Hepatocyte (in vitro differentiated cells): Measurements from ENCODE around the gene PLA2G12B. TPM values are rescaled to one million over a fixed set of nuclear protein-coding genes. Genes with fewer than 3 reads are reported as not detected.

ENCODE experiments used
- DNase-seq: peaks from one replicate; pipeline ENCODE4 v3.0.0-alpha.2; 2016; ENCODE audit warnings: low spot score
- H2AFZ ChIP-seq: fragments of 200-600 bp; sonication (generic); 2 replicates; pipeline ENCODE4 v1.6.0; 2016; ENCODE audit warnings: antibody characterized with exemption, mild to moderate bottlenecking
- H3K27ac ChIP-seq: fragments of 200-600 bp; sonication (generic); 2 replicates; pipeline ENCODE4 v1.5.1; 2016; ENCODE audit warnings: mild to moderate bottlenecking
- H3K27me3 ChIP-seq: fragments of 200-600 bp; sonication (generic); 2 replicates; pipeline ENCODE4 v1.6.1; 2016
- H3K36me3 ChIP-seq: fragments of 200-600 bp; sonication (generic); replicated peaks from 2 replicates; pipeline ENCODE4 v1.5.1; 2016; ENCODE audit warnings: low read depth; ENCODE audit not compliant: insufficient read depth
- H3K4me1 ChIP-seq: fragments of 200-600 bp; sonication (generic); 2 replicates; pipeline ENCODE4 v1.5.1; 2016; ENCODE audit warnings: mild to moderate bottlenecking, moderate library complexity; ENCODE audit not compliant: insufficient read depth
- H3K4me2 ChIP-seq: fragments of 200-600 bp; sonication (generic); 2 replicates; pipeline ENCODE4 v1.6.0; 2016
- H3K4me3 ChIP-seq: fragments of 200-600 bp; sonication (generic); 2 replicates; pipeline ENCODE4 v1.5.1; 2016; ENCODE audit warnings: mild to moderate bottlenecking
- H3K79me2 ChIP-seq: fragments of 200-600 bp; sonication (generic); 2 replicates; pipeline ENCODE4 v1.6.0; 2017; ENCODE audit warnings: mild to moderate bottlenecking
- H3K9me2 ChIP-seq: fragments of 200-600 bp; sonication (generic); replicated peaks from 2 replicates; pipeline ENCODE4 v1.6.0; 2017; ENCODE audit warnings: mild to moderate bottlenecking; ENCODE audit not compliant: insufficient read depth
- H3K9me3 ChIP-seq: fragments of 200-600 bp; sonication (generic); 2 replicates; pipeline ENCODE4 v1.5.1; 2016; ENCODE audit warnings: low read depth, mild to moderate bottlenecking
- H4K20me1 ChIP-seq: fragments of 200-600 bp; sonication (generic); 2 replicates; pipeline ENCODE4 v1.6.0; 2016; ENCODE audit warnings: mild to moderate bottlenecking; ENCODE audit not compliant: insufficient read depth, poor library complexity, severe bottlenecking
- EZH2 ChIP-seq: fragments of 200-600 bp; sonication (generic); IDR thresholded peaks from 2 replicates; pipeline ENCODE4 v1.6.1; 2016; ENCODE audit warnings: antibody characterized with exemption, mild to moderate bottlenecking, borderline replicate concordance
- EZH2phosphoT487 ChIP-seq: fragments of 200-600 bp; sonication (generic); IDR thresholded peaks from one replicate; pipeline ENCODE4 v1.6.1; 2018; ENCODE audit warnings: antibody characterized with exemption, mild to moderate bottlenecking, low read depth, moderate library complexity; ENCODE audit not compliant: unreplicated experiment, severe bottlenecking
- WGBS: methylation state at CpG from one replicate; pipeline ENCODE4 v1.1.6; 2016; ENCODE audit warnings: low lambda C conversion rate; ENCODE audit errors: missing lambda C conversion rate; 5-methylcytosine and 5-hydroxymethylcytosine counted together
- polyA plus RNA-seq: library from polyadenylated mRNA; unstranded; fragments of >200 nt; fragmentation: Nextera tagmentation; extraction: Ambion mirVana; gene quantifications from 2 replicates; pipeline ENCODE4 v1.2.1, GENCODE V29; 2016
- total RNA-seq: library from RNA; depleted of rRNA; stranded (reverse); fragments of >200 nt; gene quantifications from 2 replicates; pipeline ENCODE4 v1.2.3, GENCODE V29; 2014
- TF ChIP-seq, protein P1 (sequence below): fragments of 200-600 bp; sonication (generic); IDR thresholded peaks from 2 replicates; pipeline ENCODE4 v1.5.1; 2016; ENCODE audit warnings: antibody characterized with exemption, mild to moderate bottlenecking; ENCODE audit not compliant: poor library complexity

PLA2G12B gene
- total and polyA plus RNA-seq, 2 experiments from 2014 or later: 21.1 to 39.9 TPM

DNA sequence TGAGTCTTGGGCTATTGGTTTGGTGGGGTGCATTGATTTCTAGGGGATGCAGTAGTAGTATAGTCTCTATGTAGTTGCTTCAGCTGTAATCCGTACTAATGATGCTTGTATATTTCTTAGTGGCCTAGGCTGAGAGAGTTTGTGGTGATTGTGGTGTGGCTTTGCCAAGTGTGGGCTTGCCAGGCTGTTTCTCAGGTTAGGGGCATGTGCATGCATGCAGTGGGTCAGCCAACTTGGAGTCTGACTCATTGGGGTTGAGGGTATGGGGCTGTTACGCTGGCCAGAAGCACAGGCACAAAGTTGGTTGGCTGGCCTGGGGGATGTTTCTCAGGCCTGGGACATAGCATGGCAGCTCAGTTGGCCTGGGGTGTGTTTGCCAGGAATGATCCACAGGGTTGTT lies 25.7 kb upstream of the PLA2G12B start:
- no peak overlapping the region for H3K27ac ChIP-seq
- no peak overlapping the region for H3K4me3 ChIP-seq
- H3K4me1 ChIP-seq: no peaks in the 10 kb centered on the region
- 81% methylated on average over 2 of the region's 2 CpGs for WGBS
- no peaks in the 10 kb centered on the region for H3K79me2 ChIP-seq
- no peaks in the 10 kb centered on the region for H3K36me3 ChIP-seq
- no peak overlapping the region for H2AFZ ChIP-seq
- no peaks in the 10 kb centered on the region for H3K9me2 ChIP-seq
- no peak for TF ChIP-seq EZH2
- no peak for TF ChIP-seq EZH2phosphoT487
- TF ChIP-seq, protein P1, sequence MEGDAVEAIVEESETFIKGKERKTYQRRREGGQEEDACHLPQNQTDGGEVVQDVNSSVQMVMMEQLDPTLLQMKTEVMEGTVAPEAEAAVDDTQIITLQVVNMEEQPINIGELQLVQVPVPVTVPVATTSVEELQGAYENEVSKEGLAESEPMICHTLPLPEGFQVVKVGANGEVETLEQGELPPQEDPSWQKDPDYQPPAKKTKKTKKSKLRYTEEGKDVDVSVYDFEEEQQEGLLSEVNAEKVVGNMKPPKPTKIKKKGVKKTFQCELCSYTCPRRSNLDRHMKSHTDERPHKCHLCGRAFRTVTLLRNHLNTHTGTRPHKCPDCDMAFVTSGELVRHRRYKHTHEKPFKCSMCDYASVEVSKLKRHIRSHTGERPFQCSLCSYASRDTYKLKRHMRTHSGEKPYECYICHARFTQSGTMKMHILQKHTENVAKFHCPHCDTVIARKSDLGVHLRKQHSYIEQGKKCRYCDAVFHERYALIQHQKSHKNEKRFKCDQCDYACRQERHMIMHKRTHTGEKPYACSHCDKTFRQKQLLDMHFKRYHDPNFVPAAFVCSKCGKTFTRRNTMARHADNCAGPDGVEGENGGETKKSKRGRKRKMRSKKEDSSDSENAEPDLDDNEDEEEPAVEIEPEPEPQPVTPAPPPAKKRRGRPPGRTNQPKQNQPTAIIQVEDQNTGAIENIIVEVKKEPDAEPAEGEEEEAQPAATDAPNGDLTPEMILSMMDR: no peak
- no peaks in the 10 kb centered on the region for H3K27me3 ChIP-seq
- peaks cover 13% of the 10 kb centered on the region for H3K9me3 ChIP-seq
- H4K20me1 ChIP-seq: no peaks in the 10 kb centered on the region
- no peak for DNase-seq
- no peak overlapping the region for H3K4me2 ChIP-seq

- peaks cover 13% of the 10 kb centered on the region for H3K9me3 ChIP-seq
- no peaks in the 10 kb centered on the region for H3K4me1 ChIP-seq
- no peaks in the 10 kb centered on the region for H3K79me2 ChIP-seq
- no peak overlapping the region for H3K27ac ChIP-seq
- no peaks in the 10 kb centered on the region for H4K20me1 ChIP-seq
- no peak overlapping the region for H3K4me3 ChIP-seq
- H3K36me3 ChIP-seq: no peaks in the 10 kb centered on the region
- TF ChIP-seq EZH2 (no peak), EZH2phosphoT487 (no peak)
- TF ChIP-seq, protein P1: no peak
- DNase-seq: no peak
- no peak overlapping the region for H3K4me2 ChIP-seq
- no peaks in the 10 kb centered on the region for H3K27me3 ChIP-seq
- no peak overlapping the region for H2AFZ ChIP-seq
- H3K9me2 ChIP-seq: no peaks in the 10 kb centered on the region
Measured at GRCh38 chr10:72979709-72980108, 25.1 kb upstream of the PLA2G12B start.

DNA sequence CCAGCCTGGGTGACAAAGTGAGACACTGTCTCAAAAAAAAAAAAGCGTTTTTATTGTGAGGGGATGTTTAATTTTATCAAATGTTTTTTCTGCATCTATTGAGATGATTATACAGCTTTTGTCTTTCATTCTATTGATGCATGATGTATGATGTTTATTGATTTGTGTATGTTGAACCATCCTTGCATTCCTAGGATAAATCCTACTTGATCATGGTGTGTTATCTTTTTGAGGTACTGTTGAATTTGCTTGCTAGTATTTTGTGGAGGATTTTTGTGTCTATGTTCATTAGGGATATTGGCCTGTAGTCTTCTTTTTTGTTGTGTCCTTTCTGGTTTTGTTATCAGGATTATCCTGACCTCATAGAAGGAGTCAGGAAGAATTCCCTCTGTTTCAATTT lies 22.3 kb upstream of the PLA2G12B start:
- WGBS: 86% methylated on average over 1 of the region's 1 CpG
- Histone ChIP-seq H3K9me3 (peaks cover 13% of the 10 kb centered on the region), H3K27me3 (no peaks in the 10 kb centered on the region), H2AFZ (no peak overlapping the region), H3K4me1 (no peaks in the 10 kb centered on the region), H3K79me2 (no peaks in the 10 kb centered on the region), H3K27ac (no peak overlapping the region), H3K4me2 (no peak overlapping the region), H3K9me2 (no peaks in the 10 kb centered on the region), H3K4me3 (no peak overlapping the region), H4K20me1 (no peaks in the 10 kb centered on the region), H3K36me3 (no peaks in the 10 kb centered on the region)
- no peak for TF ChIP-seq EZH2
- no peak for TF ChIP-seq EZH2phosphoT487
- TF ChIP-seq, protein P1: no peak
- DNase-seq: no peak

DNA sequence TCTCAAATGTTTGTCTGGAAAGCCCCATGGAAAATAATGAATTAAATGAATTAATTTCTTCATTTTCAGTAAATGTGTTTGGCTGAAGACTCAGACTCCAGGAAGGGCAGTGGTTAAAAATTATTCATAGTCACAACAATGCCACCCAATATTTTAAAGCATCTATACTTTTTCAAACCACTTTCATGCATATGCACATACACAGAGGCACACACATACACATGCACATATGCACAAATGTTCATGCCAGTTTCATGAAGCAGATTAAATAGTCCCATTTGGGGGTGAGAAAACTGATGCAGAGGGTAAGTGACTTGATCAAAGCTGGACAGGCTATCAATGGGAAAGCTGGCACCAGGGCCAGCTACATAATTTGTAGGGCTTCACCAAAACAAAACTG lies 1.4 kb upstream of the PLA2G12B start:
- no peaks in the 10 kb centered on the region for H4K20me1 ChIP-seq
- H3K4me1 ChIP-seq: no peaks in the 10 kb centered on the region
- no peaks in the 10 kb centered on the region for H3K9me3 ChIP-seq
- no peaks in the 10 kb centered on the region for H3K9me2 ChIP-seq
- no peaks in the 10 kb centered on the region for H3K27me3 ChIP-seq
- no peak overlapping the region for H3K4me2 ChIP-seq
- peaks cover 15% of the 10 kb centered on the region for H3K79me2 ChIP-seq
- TF ChIP-seq EZH2 (no peak), EZH2phosphoT487 (no peak)
- TF ChIP-seq, protein P1: no peak
- no peak for DNase-seq
- H3K4me3 ChIP-seq: no peak overlapping the region
- peak overlapping the region; percentile 93 for H3K27ac ChIP-seq
- H3K36me3 ChIP-seq: no peaks in the 10 kb centered on the region
- H2AFZ ChIP-seq: no peak overlapping the region
